IMR-90 (cell line): ENCODE results near the gene ING3.

ENCODE experiments used
- CTCF ChIP-seq: conservative IDR thresholded peaks from 2 replicates; pipeline ENCODE4 v1.5.1; 2012; ENCODE audit warnings: mild to moderate bottlenecking, low read depth, low read length, improper control_type of control experiment
- POLR2A ChIP-seq: IDR thresholded peaks from 2 replicates; pipeline ENCODE4 v1.6.1; 2012; ENCODE audit warnings: mild to moderate bottlenecking, low read depth, low read length
- RAD21 ChIP-seq: IDR thresholded peaks from 2 replicates; pipeline ENCODE4 v1.6.1; 2012; ENCODE audit warnings: low read length, improper control_type of control experiment
- SMC3 ChIP-seq: fragments of 150-350 bp; IDR thresholded peaks from 2 replicates; pipeline ENCODE4 v1.6.1; 2016; ENCODE audit warnings: low read depth, mild to moderate bottlenecking, antibody characterized with exemption, low read length, moderate library complexity

DNA sequence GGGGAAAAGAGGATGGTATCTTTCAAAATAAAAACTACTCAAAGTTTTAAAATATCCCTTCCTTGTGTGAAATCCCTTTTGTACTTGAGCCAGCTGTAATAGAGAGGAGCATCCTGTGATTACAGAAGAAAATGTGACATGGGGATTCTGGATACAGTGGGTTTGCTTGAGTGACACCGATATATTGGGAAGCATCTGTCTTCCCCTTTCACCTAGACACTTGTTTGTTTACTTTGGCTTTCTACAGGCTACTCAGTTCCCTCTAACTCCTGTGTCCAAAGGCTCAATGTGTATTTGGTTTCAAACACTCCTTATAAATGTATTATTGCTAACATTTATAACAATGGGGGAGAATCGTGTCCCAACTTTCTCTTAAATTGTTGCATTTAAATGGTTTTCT, 62.3 kb downstream of the ING3 start:
- TF ChIP-seq CTCF (no peak), POLR2A (no peak), SMC3 (no peak), RAD21 (no peak)
